ENCODE data around the gene RNF224.
A peak's percentile ranks its signal among the peaks of the same experiment; 100 is the strongest.
"Not testable (repeated sequence)": the region's sequence is repeated elsewhere in the genome, so short reads cannot be mapped to it uniquely, and the experiment has no call there.

The RNF224 gene

GRCh38 chr9:137254624-137255447 is 27.5 kb downstream of the RNF224 start, which contains the start of gene NELFB:
TSS of gene NELFB (plus strand) at chr9:137255327.
- DNase-seq: peak; percentile 97
- Histone ChIP-seq H3K4me1 (peaks cover 4% of the 10 kb centered on the region), H3K4me3 (ENCODE audit: low read depth, low read length) (peak within 1 kb of the TSS; percentile 93), H3K9me3 (no peaks in the 10 kb centered on the region), H3K27me3 (no peaks in the 10 kb centered on the region), H3K36me3 (peaks cover 19% of the 10 kb centered on the region)
- TF ChIP-seq, protein P1, sequence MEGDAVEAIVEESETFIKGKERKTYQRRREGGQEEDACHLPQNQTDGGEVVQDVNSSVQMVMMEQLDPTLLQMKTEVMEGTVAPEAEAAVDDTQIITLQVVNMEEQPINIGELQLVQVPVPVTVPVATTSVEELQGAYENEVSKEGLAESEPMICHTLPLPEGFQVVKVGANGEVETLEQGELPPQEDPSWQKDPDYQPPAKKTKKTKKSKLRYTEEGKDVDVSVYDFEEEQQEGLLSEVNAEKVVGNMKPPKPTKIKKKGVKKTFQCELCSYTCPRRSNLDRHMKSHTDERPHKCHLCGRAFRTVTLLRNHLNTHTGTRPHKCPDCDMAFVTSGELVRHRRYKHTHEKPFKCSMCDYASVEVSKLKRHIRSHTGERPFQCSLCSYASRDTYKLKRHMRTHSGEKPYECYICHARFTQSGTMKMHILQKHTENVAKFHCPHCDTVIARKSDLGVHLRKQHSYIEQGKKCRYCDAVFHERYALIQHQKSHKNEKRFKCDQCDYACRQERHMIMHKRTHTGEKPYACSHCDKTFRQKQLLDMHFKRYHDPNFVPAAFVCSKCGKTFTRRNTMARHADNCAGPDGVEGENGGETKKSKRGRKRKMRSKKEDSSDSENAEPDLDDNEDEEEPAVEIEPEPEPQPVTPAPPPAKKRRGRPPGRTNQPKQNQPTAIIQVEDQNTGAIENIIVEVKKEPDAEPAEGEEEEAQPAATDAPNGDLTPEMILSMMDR (IDR thresholded peaks at IDR 0.05; ENCODE audit: low read depth, low read length): no peak

GRCh38 chr9:137255448-137256114 is 28.3 kb downstream of the RNF224 start:
- no peak for DNase-seq
- Histone ChIP-seq H3K4me3 (ENCODE audit: low read depth, low read length) (peak overlapping the region; percentile 93), H3K27me3 (no peaks in the 10 kb centered on the region), H3K4me1 (peaks cover 4% of the 10 kb centered on the region), H3K9me3 (no peaks in the 10 kb centered on the region), H3K36me3 (peaks cover 19% of the 10 kb centered on the region)
- TF ChIP-seq, protein P1 (IDR thresholded peaks at IDR 0.05; ENCODE audit: low read depth, low read length): no peak

DNA sequence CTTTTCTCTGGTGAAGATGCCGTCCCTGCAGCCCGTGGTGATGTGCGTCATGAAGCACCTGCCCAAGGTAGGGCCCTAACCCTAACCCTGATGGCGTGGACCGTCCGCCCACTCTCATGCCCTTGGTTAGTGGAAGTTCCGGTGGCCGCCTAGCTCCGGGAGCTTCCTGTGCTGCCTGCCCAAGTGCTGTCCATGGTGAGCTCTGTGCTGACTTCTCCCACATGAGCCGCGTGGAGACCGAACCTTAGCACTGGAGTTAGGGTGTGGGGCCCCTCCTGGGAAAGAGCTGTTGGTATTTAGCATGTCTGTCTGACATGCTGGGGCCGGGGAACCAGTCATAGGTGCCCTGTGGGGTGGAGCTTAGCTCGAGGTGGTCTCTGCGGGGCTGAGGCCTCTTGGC is 29.1 kb downstream of the RNF224 start:
- H3K36me3 ChIP-seq: peaks cover 19% of the 10 kb centered on the region
- peak overlapping the region; percentile 93 for H3K4me3 ChIP-seq (ENCODE audit: low read depth, low read length)
- TF ChIP-seq, protein P1 (IDR thresholded peaks at IDR 0.05; ENCODE audit: low read depth, low read length): no peak
- peaks cover 4% of the 10 kb centered on the region for H3K4me1 ChIP-seq
- DNase-seq: no peak
- H3K27me3 ChIP-seq: no peaks in the 10 kb centered on the region
- H3K9me3 ChIP-seq: no peaks in the 10 kb centered on the region

DNA sequence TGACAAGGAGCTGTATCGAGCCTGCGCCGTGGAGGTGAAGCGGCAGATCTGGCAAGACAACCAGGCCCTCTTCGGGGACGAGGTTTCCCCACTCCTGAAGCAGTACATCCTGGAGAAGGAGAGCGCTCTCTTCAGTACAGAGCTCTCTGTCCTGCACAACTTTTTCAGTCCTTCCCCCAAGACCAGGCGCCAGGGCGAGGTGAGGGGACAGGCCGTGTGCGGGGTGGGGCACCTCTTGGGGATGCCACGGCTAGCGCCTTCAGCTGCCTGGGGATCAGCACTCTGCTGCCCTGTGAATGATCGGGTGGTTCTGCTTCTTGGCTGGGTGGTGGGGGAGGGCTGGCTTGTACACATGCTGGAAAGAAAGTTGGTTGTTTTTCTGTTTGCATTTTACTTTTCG is 29.6 kb downstream of the RNF224 start:
- DNase-seq: no peak
- Histone ChIP-seq H3K27me3 (no peaks in the 10 kb centered on the region), H3K9me3 (no peaks in the 10 kb centered on the region), H3K4me3 (ENCODE audit: low read depth, low read length) (no peak overlapping the region; the same call in 1 of the 2 replicates), H3K36me3 (peaks cover 19% of the 10 kb centered on the region), H3K4me1 (peaks cover 4% of the 10 kb centered on the region)
- TF ChIP-seq, protein P1 (IDR thresholded peaks at IDR 0.05; ENCODE audit: low read depth, low read length): no peak

DNA sequence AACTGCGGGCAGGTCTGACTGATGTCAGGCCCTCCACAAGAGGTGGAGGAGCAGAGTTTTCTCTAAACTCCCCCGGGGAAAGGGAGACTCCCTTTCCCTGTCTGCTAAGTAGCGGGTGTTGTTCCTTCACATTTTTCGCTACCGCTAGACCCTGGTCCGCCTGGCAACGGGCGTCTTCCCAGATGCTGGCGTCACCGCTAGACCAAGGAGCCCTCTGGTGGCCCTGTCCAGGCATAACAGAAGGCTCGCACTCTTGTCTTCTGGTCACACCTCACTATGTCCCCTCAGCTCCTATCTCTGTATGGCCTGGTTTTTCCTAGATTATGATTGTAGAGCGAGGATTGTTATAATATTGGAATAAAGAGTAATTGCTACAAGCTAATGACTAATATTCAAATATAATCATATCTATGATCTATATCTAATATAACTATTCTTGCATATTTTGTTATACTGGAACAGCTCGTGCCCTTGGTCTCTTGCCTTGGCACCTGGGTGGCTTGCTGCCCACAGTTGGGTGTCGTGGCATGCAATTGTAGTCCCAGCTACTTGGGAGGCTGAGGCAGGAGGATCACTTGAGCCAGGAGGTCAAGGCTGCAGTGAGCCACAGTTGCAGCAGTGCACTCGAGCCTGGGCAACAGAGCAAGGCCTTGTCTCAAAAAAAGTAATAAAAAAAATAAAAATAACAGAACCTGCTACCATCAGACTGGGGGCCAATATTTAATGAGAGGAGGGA is 35.0 kb downstream of the RNF224 start:
- H3K36me3 ChIP-seq: peaks cover 30% of the 10 kb centered on the region
- TF ChIP-seq, protein P1 (IDR thresholded peaks at IDR 0.05; ENCODE audit: low read depth, low read length): peak; percentile 47
- H3K4me3 ChIP-seq (ENCODE audit: low read depth, low read length); H3K27me3 ChIP-seq; H3K4me1 ChIP-seq; H3K9me3 ChIP-seq: not testable (repeated sequence)
- DNase-seq: peak; percentile 54

Measured in BE2C (cell line).